Airway epithelial cell (primary cell): ENCODE data around the gene CENPP. TPM values are rescaled to one million over a fixed set of nuclear protein-coding genes. Genes with fewer than 3 reads are reported as not detected.

Experiments used
- total RNA-seq: library from RNA; depleted of rRNA; stranded (reverse); fragments of >200 nt; gene quantifications from 2 replicates; pipeline ENCODE4 v1.2.3, GENCODE V29; 2015

The CENPP gene
- total RNA-seq, result 2.3 and 4.8 TPM in 2 replicates

GRCh38 chr9:92325269-92325990 lies at the start of gene CENPP, which contains the start of gene NOL8:
TSS of gene CENPP (plus strand) at chr9:92325953.
TSS of gene NOL8 (minus strand) at chr9:92325350. CDS start at chr9:92324161, 1,189 bp downstream.

GRCh38 chr9:92293452-92294296 lies 32.1 kb upstream of the CENPP start, which contains the start of gene IARS1:
TSS of gene IARS1 (minus strand) at chr9:92293697. CDS start at chr9:92289419, 4,278 bp downstream.

GRCh38 chr9:92404042-92404836 lies 78.5 kb downstream of the CENPP start, which contains the start of gene OGN:
TSS of gene OGN (minus strand) at chr9:92404578. CDS start at chr9:92403407, 1,171 bp downstream.

GRCh38 chr9:92424340-92424739 lies 98.6 kb downstream of the CENPP start, which contains the start of gene OMD:
TSS of gene OMD (minus strand) at chr9:92424471. CDS start at chr9:92417558, 6,913 bp downstream.

GRCh38 chr9:92482329-92482728 lies 156.6 kb downstream of the CENPP start, which contains the start of gene ASPN:
TSS of gene ASPN (minus strand) at chr9:92482506.

GRCh38 chr9:92535940-92536850 lies 210.4 kb downstream of the CENPP start, which contains the start of gene ECM2:
TSS of gene ECM2 (minus strand) at chr9:92535990. CDS start at chr9:92522866, 13,124 bp downstream.

Other genes starting within 250 kb of the CENPP start
- gene SPTLC1, start 210.5 kb upstream of the CENPP start, total RNA-seq, result 68.5 and 83.0 TPM in 2 replicates
- gene IARS1, start 32.3 kb upstream of the CENPP start, total RNA-seq, result 122 and 130 TPM in 2 replicates
- gene NOL8, start 603 bp upstream of the CENPP start, total RNA-seq, result 17.8 and 21.1 TPM in 2 replicates
- gene OGN, start 78.6 kb downstream of the CENPP start, total RNA-seq, result not detected in 2 replicates
- gene OMD, start 98.5 kb downstream of the CENPP start, total RNA-seq, result not detected in 2 replicates
- gene ASPN, start 156.6 kb downstream of the CENPP start, total RNA-seq, result not detected in 2 replicates
- gene ECM2, start 210.0 kb downstream of the CENPP start, total RNA-seq, result 0.21 TPM in 1 of 2 replicates, not detected in the other